GM12878 (cell line): ENCODE data around the gene GALNT9. TPM values are rescaled to one million over a fixed set of nuclear protein-coding genes. Genes with fewer than 3 reads are reported as not detected.

Experiments used
- ATAC-seq: fragments of 200-7000 bp; cut with Tn5 transposase; 3 replicates; pipeline ENCODE4 v1.9.1; 2020; ENCODE audit warnings: mild to moderate bottlenecking, moderate library complexity
- BruUV-seq: library from RNA; stranded (reverse); fragments of 400-500 nt; replicated peaks from 2 replicates; lab custom pipeline; 2021; lab: Mats Ljungman, UMichigan
- CTCF ChIA-PET: fragments of 300-600 bp; sonication (Branson Sonifier 250); formaldehyde crosslinking; extraction: SDS; loops from one replicate; lab custom pipeline; 2021; ENCODE audit warnings: inconsistent platforms; lab: Yijun Ruan, JAX
- POLR2A ChIA-PET: fragments of 350-600 bp; formaldehyde crosslinking; extraction: SDS; loops from one replicate; lab custom pipeline; 2021; ENCODE audit warnings: inconsistent platforms; lab: Charles Lee
- RAD21 ChIA-PET: fragments of 300-600 bp; sonication (Branson Sonifier 250); formaldehyde crosslinking; loops from one replicate; lab custom pipeline; 2023; ENCODE audit warnings: antibody characterized with exemption; ENCODE audit not compliant: unreplicated experiment; lab: Charles Lee
- SMC1A ChIA-PET: fragments of 300-600 bp; sonication (Branson Sonifier 250); formaldehyde crosslinking; loops from one replicate; lab custom pipeline; 2023; ENCODE audit not compliant: unreplicated experiment, uncharacterized antibody; lab: Charles Lee
- DNase-seq: peaks from one replicate; pipeline ENCODE4 v3.0.0-alpha.2; 2011; ENCODE audit warnings: low read depth, low spot score
- FAIRE-seq: peaks from 3 replicates; lab custom pipeline; 2011; peaks lifted over from hg19 to GRCh38; lab: Jason Lieb, UNC
- H2AFZ ChIP-seq: 2 replicates; pipeline ENCODE4 v1.6.0; 2011; ENCODE audit warnings: low read depth, low read length, control low read depth; ENCODE audit not compliant: control insufficient read depth
- H3K27ac ChIP-seq: 2 replicates; pipeline ENCODE4 v1.5.1; 2011; ENCODE audit warnings: control low read depth; ENCODE audit not compliant: control insufficient read depth, insufficient read depth
- H3K27me3 ChIP-seq, 2 experiments: replicated peaks in 1 of 2; 2 replicates each; pipeline versions ENCODE4 v1.6.0 to v1.6.1; 2011; ENCODE audit warnings: low read length in 1 of 2; ENCODE audit not compliant: control insufficient read depth in 2 of 2, insufficient read depth in 2 of 2
- H3K36me3 ChIP-seq, 2 experiments: 2 replicates each; pipeline ENCODE4 v1.5.1; 2011; ENCODE audit warnings: low read length in 1 of 2; ENCODE audit not compliant: control insufficient read depth in 2 of 2, insufficient read depth in 2 of 2
- H3K4me1 ChIP-seq: 2 replicates; pipeline ENCODE4 v1.6.1; 2011; ENCODE audit warnings: mild to moderate bottlenecking, low read length, moderate library complexity, mixed read lengths; ENCODE audit not compliant: control insufficient read depth, insufficient read depth
- H3K4me2 ChIP-seq: 2 replicates; pipeline ENCODE4 v1.6.0; 2011; ENCODE audit warnings: control low read depth; ENCODE audit not compliant: control insufficient read depth, insufficient read depth
- H3K4me3 ChIP-seq: fragments of 200-600 bp; sonication (generic); 2 replicates; pipeline ENCODE4 v1.5.1; 2016
- H3K79me2 ChIP-seq: 2 replicates; pipeline ENCODE4 v1.6.0; 2011; ENCODE audit warnings: low read length; ENCODE audit not compliant: control insufficient read depth, insufficient read depth
- H3K9ac ChIP-seq: 2 replicates; pipeline ENCODE4 v1.8.0; 2011; ENCODE audit warnings: low read length, control low read depth, mixed read lengths; ENCODE audit not compliant: control insufficient read depth, insufficient read depth
- H3K9me3 ChIP-seq: replicated peaks from 3 replicates; pipeline ENCODE4 v1.5.1; 2011; ENCODE audit warnings: mild to moderate bottlenecking, low read length; ENCODE audit not compliant: control insufficient read depth, insufficient read depth
- H4K20me1 ChIP-seq: 2 replicates; pipeline ENCODE4 v1.6.0; 2011; ENCODE audit not compliant: control insufficient read depth, insufficient read depth
- BCLAF1 ChIP-seq: fragments of 450-650 bp; IDR thresholded peaks from 2 replicates; pipeline ENCODE4 v1.6.1; 2017; ENCODE audit warnings: antibody characterized with exemption, mild to moderate bottlenecking, moderate library complexity
- BRCA1 ChIP-seq: IDR thresholded peaks from 2 replicates; pipeline ENCODE4 v1.6.1; 2011; ENCODE audit warnings: low read depth, low read length, improper control_type of control experiment
- EP300 ChIP-seq, 2 experiments: fragments of 150-350 bp in 1 of 2; IDR thresholded peaks; 2 replicates each; pipeline ENCODE4 v1.6.1; 2011 to 2012; ENCODE audit warnings: low read depth in 2 of 2, low read length in 2 of 2, borderline replicate concordance in 1 of 2, improper control_type of control experiment in 1 of 2, inconsistent platforms in 1 of 2; ENCODE audit not compliant: control insufficient read depth in 1 of 2
- NR2C1 ChIP-seq: fragments of 450-650 bp; IDR thresholded peaks from 2 replicates; pipeline ENCODE4 v1.6.1; 2017; ENCODE audit warnings: antibody characterized with exemption, mild to moderate bottlenecking, moderate library complexity
- RB1 ChIP-seq: fragments of 450-650 bp; formaldehyde crosslinking; IDR thresholded peaks from 2 replicates; pipeline ENCODE4 v1.6.1; 2017; ENCODE audit warnings: mild to moderate bottlenecking, borderline replicate concordance
- WGBS: methylation state at CpG from one replicate; pipeline ENCODE4 v1.1.6; 2016; ENCODE audit warnings: low lambda C conversion rate; ENCODE audit not compliant: insufficient replicate concordance, insufficient coverage; ENCODE audit errors: missing lambda C conversion rate; 5-methylcytosine and 5-hydroxymethylcytosine counted together
- in situ Hi-C: fragments of 300-500 bp; cut with MboI; formaldehyde crosslinking; loops from 9 replicates; pipeline ENCODE4 v1.14.3; 2018; ENCODE audit warnings: mixed read lengths
- intact Hi-C: fragments of 100-400 bp; cut with micrococcal nuclease; formaldehyde crosslinking; loops from one replicate; pipeline ENCODE4 v1.14.2; 2022; ENCODE audit not compliant: unreplicated experiment
- polyA plus RNA-seq, 11 experiments: library from polyadenylated mRNA; depleted of rRNA in 4 of 11; unstranded in 6 of 11; stranded (reverse) in 5 of 11; fragments of >200 nt; fragmentation: Nextera tagmentation in 4 of 11; fragmentation: Illumina TruSeq in 1 of 11; extraction: Ambion mirVana in 4 of 11; extraction: Trizol in 1 of 11; gene quantifications; 1 replicate in 1 of 11; 2 replicates in 10 of 11; pipeline versions ENCODE4 v1.2.1 to v1.2.3, GENCODE V29; 2011 to 2016; ENCODE audit warnings: inconsistent platforms in 2 of 11, missing spikeins in 2 of 11, low read depth in 1 of 11
- total RNA-seq, 4 experiments: library from RNA; depleted of rRNA in 3 of 4; stranded (reverse); fragments of >200 nt in 3 of 4; fragmentation: Illumina TruSeq in 1 of 4; extraction: Trizol in 1 of 4; gene quantifications; 2 replicates each; pipeline versions ENCODE4 v1.2.1 to v1.2.3, GENCODE V29; 2013 to 2021

Gene GALNT9
- total and polyA plus RNA-seq, 10 of the 15 experiments (the other 5 are each of a cell fraction or from before 2014, with no cell fraction given) = 0.04 TPM; not detected in 9

- Histone ChIP-seq H3K4me3 (no peak overlapping the region), H3K27me3 (no peaks in the 10 kb centered on the region), H3K4me1 (no peaks in the 10 kb centered on the region), H3K9ac (no peak overlapping the region), H3K36me3 (no peaks in the 10 kb centered on the region), H3K9me3 (no peaks in the 10 kb centered on the region; the same call in 2 of the 3 replicates), H3K27ac (no peak overlapping the region), H3K79me2 (no peaks in the 10 kb centered on the region), H4K20me1 (no peaks in the 10 kb centered on the region), H3K4me2 (no peak overlapping the region), H2AFZ (no peak overlapping the region)
- FAIRE-seq (no peak), DNase-seq (no peak), ATAC-seq (no peak)
- ChIA-PET POLR2A (no interaction called here), RAD21 (no interaction called here), CTCF (no interaction called here), SMC1A (no interaction called here)
- in situ Hi-C loops (no loop called here), intact Hi-C loops (no loop called here)
- no TSS peak for BruUV-seq
- TF ChIP-seq RB1 (no peak), BRCA1 (no peak), BCLAF1 (no peak), NR2C1 (no peak), EP300 (IDR thresholded peaks at IDR 0.05; ENCODE audit: borderline replicate concordance in 1 of 2, control insufficient read depth in 1 of 2, low read depth in 2 of 2, low read length in 2 of 2) (no peak)
- 61% methylated on average over 18 of the region's 51 CpGs for WGBS
Measured at GRCh38 chr12:132285991-132286681, 43.3 kb downstream of the GALNT9 start.
